Type B pancreatic cell (in vitro differentiated cells): Measurements from ENCODE around the gene CEP41. TPM values are rescaled to one million over a fixed set of nuclear protein-coding genes. Genes with fewer than 3 reads are reported as not detected.

Experiments used
- DNase-seq: peaks from one replicate; pipeline ENCODE4 v3.0.0; 2021; ENCODE audit warnings: mixed read lengths; ENCODE audit not compliant: unreplicated experiment; ENCODE audit errors: extremely low spot score
- H3K27ac Mint-ChIP-seq: 2 replicates; pipeline ENCODE4 v1.8.0; 2021; ENCODE audit warnings: mild to moderate bottlenecking, mixed read lengths
- H3K27me3 Mint-ChIP-seq: 2 replicates; pipeline ENCODE4 v1.8.0; 2021; ENCODE audit warnings: mixed read lengths
- H3K36me3 Mint-ChIP-seq: 2 replicates; pipeline ENCODE4 v1.8.0; 2021; ENCODE audit warnings: mixed read lengths
- H3K4me1 Mint-ChIP-seq: one replicate; pipeline ENCODE4 v1.8.0; 2021; ENCODE audit warnings: mixed read lengths; ENCODE audit not compliant: unreplicated experiment
- H3K4me3 Mint-ChIP-seq: 2 replicates; pipeline ENCODE4 v1.8.0; 2021; ENCODE audit warnings: mild to moderate bottlenecking, mixed read lengths
- H3K9me3 Mint-ChIP-seq: 2 replicates; pipeline ENCODE4 v1.8.0; 2021; ENCODE audit warnings: mixed read lengths
- total RNA-seq: library from RNA; stranded (reverse); gene quantifications from 2 replicates; pipeline ENCODE4 v1.2.1, GENCODE V29; 2021; ENCODE audit warnings: low replicate concordance
- TF ChIP-seq, protein P1 (sequence below): fragments of 200-600 bp; sonication (generic); conservative IDR thresholded peaks from 2 replicates; pipeline ENCODE4 v1.5.0; 2021; ENCODE audit warnings: antibody characterized with exemption, mild to moderate bottlenecking

The CEP41 gene
- total RNA-seq, 1 donor from 2014 or later = 33.0 TPM

DNA sequence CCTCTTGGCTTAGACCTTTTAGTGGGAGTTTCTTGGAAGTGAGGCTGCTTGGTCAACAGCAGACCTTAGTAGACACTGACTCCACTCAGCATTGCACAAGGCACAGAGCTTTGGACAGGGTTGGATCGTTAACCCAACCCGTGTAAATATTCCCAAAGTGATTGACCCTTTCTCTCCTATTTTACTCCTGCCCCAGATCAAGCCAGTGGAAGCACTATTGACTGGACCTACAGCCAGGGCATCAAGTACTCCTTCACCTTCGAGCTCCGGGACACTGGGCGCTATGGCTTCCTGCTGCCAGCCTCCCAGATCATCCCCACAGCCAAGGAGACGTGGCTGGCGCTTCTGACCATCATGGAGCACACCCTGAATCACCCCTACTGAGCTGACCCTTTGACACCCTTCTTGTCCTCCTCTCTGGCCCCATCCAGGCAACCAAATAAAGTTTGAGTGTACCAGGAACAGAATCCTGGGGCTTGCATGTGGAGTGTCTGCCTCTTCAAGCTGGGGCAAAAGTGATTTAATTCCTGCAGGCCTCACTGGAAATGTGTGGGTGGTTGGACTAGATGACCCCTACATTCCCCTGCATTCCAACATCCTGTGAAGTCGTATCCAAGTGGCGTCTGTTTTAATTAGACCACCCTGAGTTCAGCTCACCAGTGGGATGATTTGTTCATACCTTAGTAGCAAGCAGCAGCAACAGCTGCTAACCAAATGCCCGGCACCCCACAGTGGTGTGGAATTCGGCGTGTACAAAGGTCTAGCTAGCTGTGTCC lies 53.0 kb downstream of the CEP41 start:
- Mint-ChIP-seq H3K27me3 (no peaks in the 10 kb centered on the region), H3K36me3 (peaks cover 5% of the 10 kb centered on the region), H3K9me3 (peaks cover 6% of the 10 kb centered on the region), H3K4me3 (no peak overlapping the region), H3K27ac (peak overlapping the region; percentile 53), H3K4me1 (peaks cover 29% of the 10 kb centered on the region)
- DNase-seq = no peak
- TF ChIP-seq, protein P1, sequence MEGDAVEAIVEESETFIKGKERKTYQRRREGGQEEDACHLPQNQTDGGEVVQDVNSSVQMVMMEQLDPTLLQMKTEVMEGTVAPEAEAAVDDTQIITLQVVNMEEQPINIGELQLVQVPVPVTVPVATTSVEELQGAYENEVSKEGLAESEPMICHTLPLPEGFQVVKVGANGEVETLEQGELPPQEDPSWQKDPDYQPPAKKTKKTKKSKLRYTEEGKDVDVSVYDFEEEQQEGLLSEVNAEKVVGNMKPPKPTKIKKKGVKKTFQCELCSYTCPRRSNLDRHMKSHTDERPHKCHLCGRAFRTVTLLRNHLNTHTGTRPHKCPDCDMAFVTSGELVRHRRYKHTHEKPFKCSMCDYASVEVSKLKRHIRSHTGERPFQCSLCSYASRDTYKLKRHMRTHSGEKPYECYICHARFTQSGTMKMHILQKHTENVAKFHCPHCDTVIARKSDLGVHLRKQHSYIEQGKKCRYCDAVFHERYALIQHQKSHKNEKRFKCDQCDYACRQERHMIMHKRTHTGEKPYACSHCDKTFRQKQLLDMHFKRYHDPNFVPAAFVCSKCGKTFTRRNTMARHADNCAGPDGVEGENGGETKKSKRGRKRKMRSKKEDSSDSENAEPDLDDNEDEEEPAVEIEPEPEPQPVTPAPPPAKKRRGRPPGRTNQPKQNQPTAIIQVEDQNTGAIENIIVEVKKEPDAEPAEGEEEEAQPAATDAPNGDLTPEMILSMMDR = no peak

DNA sequence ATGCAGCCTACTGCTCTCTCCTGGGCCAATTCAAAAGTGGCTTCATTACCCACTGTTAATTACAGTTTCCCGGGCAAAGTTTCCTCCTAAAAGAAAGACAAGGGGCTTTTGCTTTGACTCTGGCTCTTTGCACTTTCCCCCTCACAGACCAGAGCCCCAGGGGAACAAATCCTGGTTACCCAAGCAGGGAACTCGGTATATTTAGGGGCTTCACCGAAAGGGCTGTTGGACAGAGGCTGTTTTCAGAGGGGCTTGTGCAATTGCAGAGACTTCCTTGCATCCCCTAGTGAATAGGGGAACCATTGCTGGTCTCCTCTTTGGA lies 53.5 kb downstream of the CEP41 start:
- H3K36me3 Mint-ChIP-seq = peaks cover 5% of the 10 kb centered on the region

DNA sequence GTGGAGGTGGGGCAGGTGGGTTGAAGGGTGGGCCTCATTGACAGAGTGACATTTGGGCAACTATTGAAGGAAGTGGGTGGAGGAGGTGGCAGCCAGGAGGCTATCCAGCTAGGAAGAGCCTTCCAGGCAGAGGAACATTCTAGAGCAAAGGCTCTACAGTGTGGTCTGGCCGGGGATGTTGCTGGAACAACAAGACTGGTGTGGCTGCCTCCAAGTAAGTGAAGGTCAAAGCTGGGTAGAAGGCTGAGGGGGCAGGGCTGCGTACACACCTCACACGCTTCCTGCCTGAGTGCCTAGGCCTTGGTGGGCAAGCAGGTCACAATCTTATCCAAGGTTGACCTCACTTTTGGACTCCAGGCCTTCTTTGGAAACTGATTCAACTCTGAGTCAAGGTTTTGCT lies 53.9 kb downstream of the CEP41 start:
- Mint-ChIP-seq H3K27me3 (no peaks in the 10 kb centered on the region), H3K36me3 (peaks cover 5% of the 10 kb centered on the region), H3K9me3 (peaks cover 6% of the 10 kb centered on the region), H3K4me1 (peaks cover 19% of the 10 kb centered on the region), H3K27ac (no peak overlapping the region), H3K4me3 (no peak overlapping the region)
- DNase-seq = no peak
- TF ChIP-seq, protein P1 = no peak

More for the DNA sequence above, 53.5 kb downstream of the CEP41 start:
- peaks cover 23% of the 10 kb centered on the region for H3K4me1 Mint-ChIP-seq
- no peak overlapping the region for H3K27ac Mint-ChIP-seq
- H3K9me3 Mint-ChIP-seq = peaks cover 6% of the 10 kb centered on the region
- TF ChIP-seq, protein P1 = no peak
- H3K4me3 Mint-ChIP-seq = no peak overlapping the region
- no peak for DNase-seq
- no peaks in the 10 kb centered on the region for H3K27me3 Mint-ChIP-seq

DNA sequence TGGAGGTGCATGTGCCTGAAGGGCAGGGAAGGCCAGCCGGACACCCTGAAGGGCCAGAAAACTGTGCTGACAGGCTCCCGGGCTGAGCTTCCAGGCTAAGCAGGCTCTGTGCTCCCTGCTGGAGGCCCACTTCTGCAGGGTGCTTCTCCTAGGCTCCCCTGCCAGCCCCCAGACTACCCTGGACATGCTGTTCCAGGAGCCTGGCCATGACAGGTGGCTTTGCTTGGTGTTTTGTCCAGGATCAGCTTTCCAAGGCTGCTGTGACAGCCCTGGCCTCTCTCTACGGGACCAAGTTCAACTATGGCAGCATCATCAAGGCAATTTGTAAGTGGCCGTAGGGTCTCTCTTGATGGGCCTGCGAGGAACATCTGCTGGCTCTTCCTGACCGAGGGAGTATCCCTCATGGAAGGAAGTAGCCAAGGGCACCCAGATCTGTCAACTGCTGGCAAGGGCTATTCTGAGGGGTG lies 55.2 kb downstream of the CEP41 start:
- TF ChIP-seq, protein P1 = no peak
- Mint-ChIP-seq H3K36me3 (peaks cover 5% of the 10 kb centered on the region), H3K4me1 (peaks cover 18% of the 10 kb centered on the region), H3K4me3 (no peak overlapping the region), H3K27ac (no peak overlapping the region), H3K9me3 (peaks cover 6% of the 10 kb centered on the region), H3K27me3 (no peaks in the 10 kb centered on the region)
- no peak for DNase-seq

DNA sequence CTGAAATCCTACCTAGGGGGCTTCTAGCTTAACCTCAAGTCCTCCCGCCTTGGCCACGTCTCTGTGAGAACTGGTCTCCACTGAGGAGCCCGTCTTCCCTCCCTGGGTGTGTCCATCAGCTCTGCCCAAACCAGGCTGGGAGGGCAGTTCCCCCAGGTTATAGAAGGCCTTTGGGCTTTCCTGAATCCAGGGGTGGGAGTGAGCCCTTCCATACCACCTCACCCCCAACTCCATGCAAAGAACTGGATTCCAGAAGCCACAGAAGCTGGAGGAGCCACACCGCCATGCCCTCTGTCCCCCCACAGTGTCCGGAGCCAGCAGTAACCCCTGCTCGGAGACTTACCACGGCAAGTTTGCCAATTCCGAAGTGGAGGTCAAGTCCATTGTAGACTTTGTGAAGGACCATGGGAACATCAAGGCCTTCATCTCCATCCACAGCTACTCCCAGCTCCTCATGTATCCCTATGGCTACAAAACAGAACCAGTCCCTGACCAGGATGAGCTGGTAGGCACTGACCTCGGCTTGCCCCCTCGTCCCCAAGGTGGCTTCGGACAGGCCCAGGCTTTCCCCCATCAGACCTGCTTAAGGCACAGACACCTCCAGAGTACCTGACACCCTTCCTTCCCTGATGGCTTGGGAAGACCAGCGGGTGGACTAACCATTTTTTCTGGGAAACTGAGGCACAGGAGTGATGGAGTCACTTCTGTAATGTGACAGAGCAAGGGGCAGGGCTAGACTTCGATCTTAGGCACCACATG lies 55.8 kb downstream of the CEP41 start:
- TF ChIP-seq, protein P1 = no peak
- Mint-ChIP-seq H3K4me1 (peaks cover 24% of the 10 kb centered on the region), H3K27me3 (no peaks in the 10 kb centered on the region), H3K27ac (no peak overlapping the region), H3K36me3 (peaks cover 5% of the 10 kb centered on the region), H3K4me3 (no peak overlapping the region), H3K9me3 (peaks cover 6% of the 10 kb centered on the region)
- no peak for DNase-seq
